Muscle layer of colon (tissue), 2 donors: ENCODE data around the gene CYP4F12.
A peak's percentile ranks its signal among the peaks of the same experiment; 100 is the strongest.
"Not testable (repeated sequence)": the region's sequence is repeated elsewhere in the genome, so short reads cannot be mapped to it uniquely, and the experiment has no call there.

Experiments used
- H3K27ac ChIP-seq: one replicate; pipeline ENCODE4 v1.7.0; 2013; ENCODE audit warnings: low read depth, mild to moderate bottlenecking, low read length, moderate library complexity
- H3K27me3 ChIP-seq, 2 donors: one replicate each; pipeline ENCODE4 v1.7.0; 2013; ENCODE audit warnings: low read length in 2 of 2, mild to moderate bottlenecking in 2 of 2; ENCODE audit not compliant: insufficient read depth in 2 of 2, control insufficient read depth in 1 of 2
- H3K36me3 ChIP-seq: one replicate; pipeline ENCODE4 v1.7.0; 2013; ENCODE audit warnings: mild to moderate bottlenecking, low read length; ENCODE audit not compliant: insufficient read depth
- H3K4me1 ChIP-seq: one replicate; pipeline ENCODE4 v1.7.0; 2013; ENCODE audit warnings: mild to moderate bottlenecking, low read length; ENCODE audit not compliant: insufficient read depth
- H3K4me3 ChIP-seq, 2 donors: one replicate each; pipeline ENCODE4 v1.7.0; 2013; ENCODE audit warnings: low read length in 2 of 2, low read depth in 1 of 2, mild to moderate bottlenecking in 1 of 2, moderate library complexity in 1 of 2
- H3K9ac ChIP-seq: one replicate; pipeline ENCODE4 v1.7.0; 2013; ENCODE audit warnings: low read length
- H3K9me3 ChIP-seq: one replicate; pipeline ENCODE4 v1.7.0; 2013; ENCODE audit warnings: mild to moderate bottlenecking, low read length
- donor health status: abdominal sarcoma.
- donor health status: Adenocarcinoma of cecum.

Gene CYP4F12

GRCh38 chr19:15656467-15656866 is 16.4 kb upstream of the CYP4F12 start:
- Histone ChIP-seq H3K4me1 (no peaks in the 10 kb centered on the region), H3K4me3 (no peak overlapping the region), H3K9me3 (no peaks in the 10 kb centered on the region), H3K27me3 (peaks cover 0 to 9% of the 10 kb centered on the region in 2 donors), H3K9ac (no peak overlapping the region), H3K27ac (no peak overlapping the region), H3K36me3 (no peaks in the 10 kb centered on the region)

- Histone ChIP-seq H3K36me3 (no peaks in the 10 kb centered on the region), H3K9me3 (no peaks in the 10 kb centered on the region), H3K4me1 (no peaks in the 10 kb centered on the region), H3K27ac (no peak overlapping the region), H3K27me3 (no peaks in the 10 kb centered on the region), H3K9ac (no peak overlapping the region), H3K4me3 (no peak overlapping the region)
These were observed 9.6 kb upstream of the CYP4F12 start for GRCh38 chr19:15663247-15663646.

- Histone ChIP-seq H3K4me3 (no peak overlapping the region), H3K4me1 (no peaks in the 10 kb centered on the region), H3K9me3 (no peaks in the 10 kb centered on the region), H3K27ac (no peak overlapping the region), H3K9ac (no peak overlapping the region), H3K36me3 (no peaks in the 10 kb centered on the region), H3K27me3 (no peaks in the 10 kb centered on the region)
These were observed 6.7 kb upstream of the CYP4F12 start for GRCh38 chr19:15666186-15666585.

- H3K4me3 ChIP-seq, result no peak overlapping the region
- H3K36me3 ChIP-seq, result no peaks in the 10 kb centered on the region
- no peaks in the 10 kb centered on the region for H3K27me3 ChIP-seq
- H3K9me3 ChIP-seq, result no peaks in the 10 kb centered on the region
- H3K9ac ChIP-seq, result no peak overlapping the region
- no peaks in the 10 kb centered on the region for H3K4me1 ChIP-seq
- no peak overlapping the region for H3K27ac ChIP-seq
These were observed 6.0 kb upstream of the CYP4F12 start for GRCh38 chr19:15666883-15667282.

GRCh38 chr19:15669440-15669839 is 3.4 kb upstream of the CYP4F12 start:
- Histone ChIP-seq H3K27me3 (no peaks in the 10 kb centered on the region), H3K9ac (no peak overlapping the region), H3K4me3 (no peak overlapping the region), H3K36me3 (no peaks in the 10 kb centered on the region), H3K4me1 (peaks cover 16% of the 10 kb centered on the region), H3K27ac (no peak overlapping the region), H3K9me3 (no peaks in the 10 kb centered on the region)

- Histone ChIP-seq H3K4me3 (no peak overlapping the region), H3K27me3 (no peaks in the 10 kb centered on the region), H3K27ac (no peak overlapping the region), H3K9me3 (no peaks in the 10 kb centered on the region), H3K36me3 (no peaks in the 10 kb centered on the region), H3K4me1 (peaks cover 16% of the 10 kb centered on the region), H3K9ac (no peak overlapping the region)
These were observed 3.0 kb upstream of the CYP4F12 start for GRCh38 chr19:15669891-15670290.

- Histone ChIP-seq H3K36me3 (no peaks in the 10 kb centered on the region), H3K4me3 (no peak overlapping the region), H3K27me3 (no peaks in the 10 kb centered on the region), H3K9me3 (no peaks in the 10 kb centered on the region), H3K4me1 (peaks cover 16% of the 10 kb centered on the region), H3K27ac (no peak overlapping the region), H3K9ac (no peak overlapping the region)
These were observed 1.6 kb upstream of the CYP4F12 start for GRCh38 chr19:15671237-15671821.

GRCh38 chr19:15671891-15672579 is 852 bp upstream of the CYP4F12 start:
- Histone ChIP-seq H3K27me3 (no peaks in the 10 kb centered on the region), H3K9me3 (no peaks in the 10 kb centered on the region), H3K36me3 (no peaks in the 10 kb centered on the region), H3K9ac (peak overlapping the region; percentile 50), H3K27ac (peak overlapping the region; percentile 76), H3K4me3 (no peak overlapping the region), H3K4me1 (peaks cover 16% of the 10 kb centered on the region)

GRCh38 chr19:15673176-15673654 is 328 bp downstream of the CYP4F12 start:
- H3K4me1 ChIP-seq, result peaks cover 16% of the 10 kb centered on the region
- no peak overlapping the region for H3K9ac ChIP-seq
- H3K9me3 ChIP-seq, result no peaks in the 10 kb centered on the region
- H3K27me3 ChIP-seq, result no peaks in the 10 kb centered on the region
- peak overlapping the region in 1 of 2 donors; percentile 12 for H3K4me3 ChIP-seq
- H3K27ac ChIP-seq, result no peak overlapping the region
- H3K36me3 ChIP-seq, result peaks cover 3% of the 10 kb centered on the region

GRCh38 chr19:15675560-15675959 is 2.7 kb downstream of the CYP4F12 start:
- Histone ChIP-seq H3K4me3 (no peak overlapping the region), H3K9ac (no peak overlapping the region), H3K4me1 (peaks cover 16% of the 10 kb centered on the region), H3K36me3 (peaks cover 24% of the 10 kb centered on the region), H3K27ac (no peak overlapping the region), H3K9me3 (no peaks in the 10 kb centered on the region), H3K27me3 (no peaks in the 10 kb centered on the region)

- no peaks in the 10 kb centered on the region for H3K27me3 ChIP-seq
- no peak overlapping the region for H3K27ac ChIP-seq
- no peak overlapping the region for H3K4me3 ChIP-seq
- H3K36me3 ChIP-seq, result peaks cover 44% of the 10 kb centered on the region
- H3K9ac ChIP-seq, result no peak overlapping the region
- no peaks in the 10 kb centered on the region for H3K9me3 ChIP-seq
- no peaks in the 10 kb centered on the region for H3K4me1 ChIP-seq
These were observed 6.2 kb downstream of the CYP4F12 start for GRCh38 chr19:15679089-15679488.

GRCh38 chr19:15679865-15680264 is 7.0 kb downstream of the CYP4F12 start:
- not testable (repeated sequence) for H3K27ac ChIP-seq, H3K27me3 ChIP-seq, H3K9me3 ChIP-seq, H3K4me1 ChIP-seq, H3K9ac ChIP-seq, H3K4me3 ChIP-seq
- H3K36me3 ChIP-seq, result peaks cover 52% of the 10 kb centered on the region
